Measurements from ENCODE around the gene GALM. TPM values are rescaled to one million over a fixed set of nuclear protein-coding genes. Genes with fewer than 3 reads are reported as not detected.

The GALM gene
- total and polyA plus RNA-seq, 2 donors (not counting 3 experiments of a cell fraction or from before 2014, with no cell fraction given), result 4.8 to 6.1 TPM

- FAIRE-seq, result no peak
- Histone ChIP-seq H3K4me1 (ENCODE audit: control insufficient read depth, extremely low read depth, insufficient read depth, low read length) (no peaks in the 10 kb centered on the region), H2AFZ (ENCODE audit: low read depth, low read length) (no peak overlapping the region), H3K9ac (replicated peaks; ENCODE audit: extremely low read depth, insufficient read depth, low read length) (no peak overlapping the region), H3K79me2 (ENCODE audit: control insufficient read depth, insufficient read depth, low read length) (no peaks in the 10 kb centered on the region), H4K20me1 (replicated peaks; ENCODE audit: control insufficient read depth, extremely low read depth, insufficient read depth, low read length) (no peaks in the 10 kb centered on the region), H3K9me1 (replicated peaks; ENCODE audit: control insufficient read depth, extremely low read depth, insufficient read depth, low read length) (no peaks in the 10 kb centered on the region), H3K4me3 (replicated peaks in 1 of 3; ENCODE audit: insufficient read depth in 1 of 3, low read depth in 1 of 3, low read length in 3 of 3) (no peak overlapping the region), H3K36me3 (ENCODE audit: control insufficient read depth in 2 of 2, extremely low read depth in 1 of 2, insufficient read depth in 2 of 2, low read length in 2 of 2) (no peaks in the 10 kb centered on the region), H3K4me2 (ENCODE audit: insufficient read depth, low read length) (no peak overlapping the region), H3K27ac (ENCODE audit: insufficient read depth, low read depth, low read length) (no peak overlapping the region), H3K9me3 (replicated peaks; ENCODE audit: control insufficient read depth, insufficient read depth, low read length) (no peaks in the 10 kb centered on the region), H3K27me3 (ENCODE audit: control insufficient read depth in 2 of 2, insufficient read depth in 2 of 2, low read length in 2 of 2) (peaks cover 1 to 5% of the 10 kb centered on the region in 2 experiments)
- dilution Hi-C loops (cut with MboI; ENCODE audit: extremely low pct_ligation_motif_present, low sequenced_read_pairs) (no loop called here), intact Hi-C loops (cut with micrococcal nuclease) (no loop called here)
- no peak for TF ChIP-seq POLR2A (IDR thresholded peaks at IDR 0.05; ENCODE audit: low read depth, low read length)
- no peak for TF ChIP-seq MYC (IDR thresholded peaks at IDR 0.05; ENCODE audit: low read depth, low read length)
- no peak for TF ChIP-seq EZH2 (IDR thresholded peaks at IDR 0.05; ENCODE audit: borderline replicate concordance, low read depth, low read length, severe bottlenecking)
- no peak for TF ChIP-seq CTCF (IDR thresholded peaks at IDR 0.05; ENCODE audit: extremely low read depth in 1 of 2, insufficient read depth in 1 of 2, low read depth in 1 of 2, low read length in 2 of 2)
- no peak for TF ChIP-seq MAX (IDR thresholded peaks at IDR 0.05; ENCODE audit: insufficient read depth, insufficient read length)
- TF ChIP-seq JUN (IDR thresholded peaks at IDR 0.05; ENCODE audit: borderline replicate concordance, insufficient read depth, insufficient read length, low read depth), result no peak
- TF ChIP-seq POLR2AphosphoS5 (IDR thresholded peaks at IDR 0.05; ENCODE audit: insufficient read depth, low read depth, low read length), result no peak
- no peak for TF ChIP-seq FOS (IDR thresholded peaks at IDR 0.05; ENCODE audit: borderline replicate concordance, insufficient read depth, low read length)
- no peak for TF ChIP-seq GATA2 (IDR thresholded peaks at IDR 0.05; ENCODE audit: insufficient read depth, insufficient read length, low read depth, low read length)
- ChIA-PET CTCF (interaction anchor here (3.5 kb wide), 1 partner anchor 17 kb away, joined by 15 read pairs; the partner anchor contains the start of gene HNRNPLL), POLR2A (no interaction called here)
- DNase-seq (ENCODE audit: low read depth, low spot score), result no peak
- no TSS peak for BruUV-seq (replicated peaks)
These were observed 44.9 kb upstream of the GALM start for GRCh38 chr2:38621018-38621417.

All from endothelial cell of umbilical vein (primary cell).